ENCODE measurements around the gene ZNF267.

Gene ZNF267

DNA sequence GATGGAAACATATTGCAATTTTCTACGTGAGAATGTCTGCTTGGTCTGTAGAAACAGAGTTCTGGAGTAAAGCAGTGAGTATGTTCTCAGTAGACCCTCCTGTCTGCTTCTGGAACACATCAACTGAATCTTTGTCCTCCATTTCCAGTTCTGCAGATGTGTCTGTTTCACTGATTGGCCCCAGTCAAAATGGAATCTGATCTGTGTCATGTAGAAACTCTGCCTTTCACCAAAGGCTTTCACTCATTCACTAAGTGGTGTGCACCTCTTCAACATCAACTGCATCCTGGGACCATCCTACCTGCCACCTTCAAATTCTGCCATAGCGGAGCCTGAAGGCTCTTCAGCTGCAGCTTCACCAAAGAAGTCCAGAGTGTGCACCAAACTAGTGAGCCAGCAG, 2.8 kb upstream of the ZNF267 start:
- TF ChIP-seq, protein P1, sequence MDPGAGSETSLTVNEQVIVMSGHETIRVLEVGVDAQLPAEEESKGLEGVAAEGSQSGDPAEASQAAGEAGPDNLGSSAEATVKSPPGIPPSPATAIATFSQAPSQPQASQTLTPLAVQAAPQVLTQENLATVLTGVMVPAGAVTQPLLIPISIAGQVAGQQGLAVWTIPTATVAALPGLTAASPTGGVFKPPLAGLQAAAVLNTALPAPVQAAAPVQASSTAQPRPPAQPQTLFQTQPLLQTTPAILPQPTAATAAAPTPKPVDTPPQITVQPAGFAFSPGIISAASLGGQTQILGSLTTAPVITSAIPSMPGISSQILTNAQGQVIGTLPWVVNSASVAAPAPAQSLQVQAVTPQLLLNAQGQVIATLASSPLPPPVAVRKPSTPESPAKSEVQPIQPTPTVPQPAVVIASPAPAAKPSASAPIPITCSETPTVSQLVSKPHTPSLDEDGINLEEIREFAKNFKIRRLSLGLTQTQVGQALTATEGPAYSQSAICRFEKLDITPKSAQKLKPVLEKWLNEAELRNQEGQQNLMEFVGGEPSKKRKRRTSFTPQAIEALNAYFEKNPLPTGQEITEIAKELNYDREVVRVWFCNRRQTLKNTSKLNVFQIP (CRISPR knock-in tag; IDR thresholded peaks at IDR 0.05; ENCODE audit: borderline replicate concordance, low read depth): no peak
- no peak for TF ChIP-seq ARNTL (CRISPR knock-in tag; IDR thresholded peaks at IDR 0.05; ENCODE audit: borderline replicate concordance, low read depth)
- no peak for TF ChIP-seq ZNF565 (CRISPR knock-in tag; conservative IDR thresholded peaks at IDR 0.05; ENCODE audit: low read depth)
- TF ChIP-seq ESRRG (CRISPR knock-in tag; IDR thresholded peaks at IDR 0.05): no peak
- TF ChIP-seq ZC3H10 (CRISPR knock-in tag; IDR thresholded peaks at IDR 0.05): no peak
- no peak for TF ChIP-seq ZNF8 (CRISPR knock-in tag; IDR thresholded peaks at IDR 0.05)
- TF ChIP-seq BACH2 (CRISPR knock-in tag; IDR thresholded peaks at IDR 0.05; ENCODE audit: borderline replicate concordance): no peak
- TF ChIP-seq ISL1 (CRISPR knock-in tag; IDR thresholded peaks at IDR 0.05): no peak
- no peak for ATAC-seq

DNA sequence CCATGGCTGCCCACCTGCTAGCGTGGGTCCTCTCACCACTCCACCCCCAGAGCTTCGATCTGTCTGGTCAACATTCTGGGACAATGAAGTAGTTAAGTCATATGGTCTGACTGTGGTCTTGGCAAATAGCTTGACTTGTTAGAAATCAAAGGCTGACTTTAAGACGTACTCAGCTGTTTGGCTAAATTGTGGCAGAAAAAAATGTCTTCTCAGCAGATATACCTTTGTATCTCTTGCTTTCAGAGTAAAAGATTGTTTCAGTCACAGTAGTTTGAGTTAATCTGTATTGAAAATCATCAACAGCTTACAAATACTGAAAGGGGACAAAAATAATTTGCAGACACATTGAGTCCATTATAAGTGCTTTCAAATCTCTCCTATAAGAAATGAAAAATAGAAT, 2.1 kb upstream of the ZNF267 start:
- TF ChIP-seq ISL1 (CRISPR knock-in tag; IDR thresholded peaks at IDR 0.05): no peak
- TF ChIP-seq ZNF70 (CRISPR knock-in tag; IDR thresholded peaks at IDR 0.05): no peak
- TF ChIP-seq, protein P2, sequence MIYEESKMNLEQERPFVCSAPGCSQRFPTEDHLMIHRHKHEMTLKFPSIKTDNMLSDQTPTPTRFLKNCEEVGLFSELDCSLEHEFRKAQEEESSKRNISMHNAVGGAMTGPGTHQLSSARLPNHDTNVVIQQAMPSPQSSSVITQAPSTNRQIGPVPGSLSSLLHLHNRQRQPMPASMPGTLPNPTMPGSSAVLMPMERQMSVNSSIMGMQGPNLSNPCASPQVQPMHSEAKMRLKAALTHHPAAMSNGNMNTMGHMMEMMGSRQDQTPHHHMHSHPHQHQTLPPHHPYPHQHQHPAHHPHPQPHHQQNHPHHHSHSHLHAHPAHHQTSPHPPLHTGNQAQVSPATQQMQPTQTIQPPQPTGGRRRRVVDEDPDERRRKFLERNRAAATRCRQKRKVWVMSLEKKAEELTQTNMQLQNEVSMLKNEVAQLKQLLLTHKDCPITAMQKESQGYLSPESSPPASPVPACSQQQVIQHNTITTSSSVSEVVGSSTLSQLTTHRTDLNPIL (CRISPR knock-in tag; IDR thresholded peaks at IDR 0.05; ENCODE audit: low read depth): no peak
- TF ChIP-seq TOX (CRISPR knock-in tag; IDR thresholded peaks at IDR 0.05; ENCODE audit: borderline replicate concordance): no peak
- no peak for TF ChIP-seq ZC3H10 (CRISPR knock-in tag; IDR thresholded peaks at IDR 0.05)
- TF ChIP-seq GLIS3 (CRISPR knock-in tag; IDR thresholded peaks at IDR 0.05): no peak
- no peak for TF ChIP-seq RARB (CRISPR knock-in tag; IDR thresholded peaks at IDR 0.05)
- no peak for TF ChIP-seq TCF4 (CRISPR knock-in tag; IDR thresholded peaks at IDR 0.05; ENCODE audit: borderline replicate concordance)
- TF ChIP-seq PPARA (CRISPR knock-in tag; IDR thresholded peaks at IDR 0.05; ENCODE audit: borderline replicate concordance): no peak
- TF ChIP-seq ESRRG (CRISPR knock-in tag; IDR thresholded peaks at IDR 0.05): no peak
- TF ChIP-seq, protein P1 (CRISPR knock-in tag; IDR thresholded peaks at IDR 0.05; ENCODE audit: borderline replicate concordance, low read depth): no peak
- no peak for TF ChIP-seq ZFP3 (CRISPR knock-in tag; IDR thresholded peaks at IDR 0.05)
- no peak for TF ChIP-seq ZNF565 (CRISPR knock-in tag; conservative IDR thresholded peaks at IDR 0.05; ENCODE audit: low read depth)
- TF ChIP-seq ZFP30 (CRISPR knock-in tag; IDR thresholded peaks at IDR 0.05): no peak
- no peak for TF ChIP-seq ZNF8 (CRISPR knock-in tag; IDR thresholded peaks at IDR 0.05)
- TF ChIP-seq CSDC2 (CRISPR knock-in tag; IDR thresholded peaks at IDR 0.05): no peak

DNA sequence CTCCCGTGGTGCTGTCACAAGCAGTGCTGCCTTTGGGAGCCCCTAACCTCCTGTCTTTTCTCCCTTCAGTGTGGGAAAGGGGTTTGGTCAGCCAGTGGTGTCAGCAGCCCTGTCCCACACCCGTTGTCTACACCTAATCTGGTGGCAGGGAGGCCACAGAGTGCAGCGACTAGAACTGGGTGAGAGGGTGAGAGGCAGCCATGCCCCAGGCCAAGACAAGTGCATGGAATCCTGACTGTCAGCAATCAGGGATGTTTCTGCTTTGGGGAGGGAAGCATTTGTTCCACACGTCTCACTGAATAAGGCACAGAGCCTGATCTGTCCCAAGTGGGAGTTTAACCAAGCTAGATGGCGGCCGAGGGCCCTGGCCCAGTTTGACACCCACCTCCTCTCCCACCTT, 1.4 kb upstream of the ZNF267 start:
- ATAC-seq: no peak
- TF ChIP-seq, protein P2 (CRISPR knock-in tag; IDR thresholded peaks at IDR 0.05; ENCODE audit: low read depth): no peak

More for the DNA sequence above, 2.1 kb upstream of the ZNF267 start:
- no peak for ATAC-seq

DNA sequence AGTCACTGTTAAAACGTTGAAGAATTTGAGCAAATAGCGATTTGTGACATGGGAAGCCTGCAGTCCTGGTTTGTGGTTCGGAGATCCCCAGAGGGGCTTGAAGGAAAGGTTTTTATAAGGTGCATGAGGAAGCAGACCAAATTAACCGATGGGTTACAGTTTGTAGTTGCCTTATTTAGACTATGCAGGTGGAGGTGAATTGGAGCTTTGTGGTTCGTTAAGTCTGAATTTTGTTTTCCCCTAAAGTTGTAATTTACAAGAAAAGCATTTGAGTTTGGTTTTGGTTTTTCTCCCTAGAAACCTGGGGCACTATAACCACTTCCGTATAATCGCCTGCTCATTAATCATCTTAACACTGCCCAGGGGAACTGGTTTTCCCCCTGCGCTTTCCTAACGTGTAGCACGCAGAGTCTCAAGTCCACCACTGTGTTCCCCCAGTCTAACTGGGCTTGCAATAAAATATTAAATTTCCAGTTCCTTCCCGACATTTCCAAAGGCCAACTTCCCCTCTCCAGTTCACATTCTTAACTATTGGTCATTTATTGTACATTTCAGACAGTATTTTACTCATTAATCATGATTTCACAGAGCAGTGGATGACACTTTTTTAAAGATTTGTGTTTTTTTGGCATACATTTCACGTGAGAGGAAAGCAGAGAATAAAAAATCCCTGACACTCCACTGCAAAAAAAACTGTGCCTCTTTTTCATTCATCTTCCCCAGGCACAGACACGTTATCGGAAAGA, 932 bp downstream of the ZNF267 start:
- no peak for TF ChIP-seq GLIS3 (CRISPR knock-in tag; IDR thresholded peaks at IDR 0.05)
- TF ChIP-seq BACH2 (CRISPR knock-in tag; IDR thresholded peaks at IDR 0.05; ENCODE audit: borderline replicate concordance): no peak
- TF ChIP-seq OSR1 (CRISPR knock-in tag; IDR thresholded peaks at IDR 0.05): no peak
- no peak for TF ChIP-seq TOX (CRISPR knock-in tag; IDR thresholded peaks at IDR 0.05; ENCODE audit: borderline replicate concordance)
- TF ChIP-seq RARB (CRISPR knock-in tag; IDR thresholded peaks at IDR 0.05): no peak
- no peak for TF ChIP-seq ESRRG (CRISPR knock-in tag; IDR thresholded peaks at IDR 0.05)
- TF ChIP-seq SNAI2 (CRISPR knock-in tag; IDR thresholded peaks at IDR 0.05): no peak

More for the DNA sequence above, 932 bp downstream of the ZNF267 start:
- peak; percentile 43 for ATAC-seq
